Adrenal gland (tissue), 12 donors: ENCODE results near the gene SCN8A. TPM values are rescaled to one million over a fixed set of nuclear protein-coding genes. Genes with fewer than 3 reads are reported as not detected.

Experiments
- DNase-seq, 7 donors: peaks; one replicate each; pipeline ENCODE4 v3.0.0-alpha.2; 2019 to 2020
- H3K27ac ChIP-seq, 5 donors: fragments of 200-600 bp; sonication (generic) in 4 of 5; 1 replicate in 3 of 5; 2 replicates in 2 of 5; pipeline versions ENCODE4 v1.5.1 to v1.8.0; 2016 to 2020; ENCODE audit warnings: mild to moderate bottlenecking in 1 of 5
- H3K27me3 ChIP-seq: fragments of 200-600 bp; 2 replicates; pipeline ENCODE4 v1.8.0; 2021
- H3K36me3 ChIP-seq, 2 donors: fragments of 200-600 bp; replicated peaks in 1 of 2; 1 replicate in 1 of 2; 2 replicates in 1 of 2; pipeline versions ENCODE4 v1.5.1 to v1.8.0; 2018 to 2022
- H3K4me1 ChIP-seq, 2 donors: fragments of 200-600 bp; replicated peaks in 1 of 2; 1 replicate in 1 of 2; 2 replicates in 1 of 2; pipeline versions ENCODE4 v1.5.1 to v1.8.0; 2018 to 2021
- H3K4me3 ChIP-seq, 4 donors: fragments of 200-600 bp; sonication (generic) in 3 of 4; one replicate each; pipeline ENCODE4 v1.5.1; 2016 to 2018
- H3K9me3 ChIP-seq, 3 donors: fragments of 200-600 bp; sonication (generic) in 1 of 3; replicated peaks in 1 of 3; 1 replicate in 2 of 3; 2 replicates in 1 of 3; pipeline versions ENCODE4 v1.5.1 to v1.8.0; 2016 to 2021
- POLR2A ChIP-seq, 2 donors: fragments of 450-650 bp; IDR thresholded peaks; one replicate each; pipeline ENCODE4 v1.6.1; 2017; ENCODE audit warnings: antibody characterized with exemption in 2 of 2, mild to moderate bottlenecking in 2 of 2, moderate library complexity in 1 of 2
- WGBS, 4 donors: extraction: QIAGEN DNeasy Blood & Tissue Kit in 2 of 4; methylation state at CpG; one replicate each; pipeline versions ENCODE4 v1.1.5 to v1.1.7; 2013 to 2017; 5-methylcytosine and 5-hydroxymethylcytosine counted together
- intact Hi-C, 2 donors: fragments of 100-400 bp; cut with DNase I; formaldehyde crosslinking; loops; one replicate each; pipeline versions ENCODE4 v1.14.1 to v1.15.0; 2022 to 2023
- polyA plus RNA-seq, 3 donors: library from polyadenylated mRNA; stranded (reverse); fragments of 200-250 nt in 2 of 3; fragments of 350-450 nt in 1 of 3; fragmentation: Illumina TruSeq in 1 of 3; extraction: RNeasy Lipid Tissue Mini Kit (QIAGEN cat#74804) in 1 of 3; gene quantifications; one replicate each; pipeline ENCODE4 v1.2.3, GENCODE V29; 2013 to 2014
- total RNA-seq, 9 donors: library from RNA; depleted of rRNA in 4 of 9; stranded (reverse); fragments of >200 nt in 4 of 9; fragments of 120-200 nt in 1 of 9; fragmentation: NEBNext Ultra II Directional in 1 of 9; extraction: Animal tissue kit (Norgen Biotek cat#: 25700) in 1 of 9; gene quantifications; one replicate each; pipeline versions ENCODE4 v1.1.0 to v1.2.4, GENCODE V29; 2013 to 2023
- TF ChIP-seq, protein P1 (sequence below), 6 experiments: fragments of 450-650 bp in 4 of 6; fragments of 200-600 bp in 2 of 6; sonication (generic) in 1 of 6; IDR thresholded peaks; 1 replicate in 5 of 6; 2 replicates in 1 of 6; pipeline versions ENCODE4 v1.5.1 to v1.8.0; 2016 to 2021; ENCODE audit warnings: antibody characterized with exemption in 6 of 6, mild to moderate bottlenecking in 2 of 6, moderate library complexity in 1 of 6
- donor health status: healthy with polysubstance abuse.
- donor health status: Bipolar disorder and iron deficiency.
- donor health status: DM: yes; HTN: yes; CAD: no.
- donor health status: DM: no; HTN: no; CAD: no.
- donor health status: DM: no; HTN: no; CAD: no.
- donor health status: DM: yes; HTN: yes; CAD: no.

Gene SCN8A
- total and polyA plus RNA-seq, 12 donors = 0.69 to 7.0 (median 2.0) TPM

DNA sequence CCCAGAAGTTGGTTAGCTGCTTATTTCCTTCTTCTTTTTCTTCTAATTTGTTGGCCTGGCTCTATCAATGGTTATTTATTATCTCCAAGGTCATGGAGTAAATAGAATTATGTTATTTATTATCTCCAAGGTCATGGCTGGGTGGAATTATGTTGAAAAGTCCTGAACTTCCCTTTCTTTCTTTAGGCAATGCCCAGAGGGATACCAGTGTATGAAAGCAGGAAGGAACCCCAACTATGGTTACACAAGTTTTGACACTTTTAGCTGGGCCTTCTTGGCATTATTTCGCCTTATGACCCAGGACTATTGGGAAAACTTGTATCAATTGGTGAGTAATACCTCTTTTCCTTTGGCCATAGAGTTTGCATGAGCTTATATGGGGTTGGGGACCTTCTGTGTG, 111.6 kb downstream of the SCN8A start:
- Histone ChIP-seq H3K4me3 (no peak overlapping the region), H3K36me3 (no peaks in the 10 kb centered on the region), H3K27ac (no peak overlapping the region), H3K4me1 (peaks cover 0 to 3% of the 10 kb centered on the region in 2 donors), H3K9me3 (no peaks in the 10 kb centered on the region), H3K27me3 (no peaks in the 10 kb centered on the region)
- intact Hi-C loops = no loop called here
- DNase-seq = no peak
- WGBS, 4 donors = 77 to 100% (median 90%) methylated on average over 1 of the region's 1 CpG
- no peak for TF ChIP-seq POLR2A (IDR thresholded peaks at IDR 0.05)
- TF ChIP-seq, protein P1, sequence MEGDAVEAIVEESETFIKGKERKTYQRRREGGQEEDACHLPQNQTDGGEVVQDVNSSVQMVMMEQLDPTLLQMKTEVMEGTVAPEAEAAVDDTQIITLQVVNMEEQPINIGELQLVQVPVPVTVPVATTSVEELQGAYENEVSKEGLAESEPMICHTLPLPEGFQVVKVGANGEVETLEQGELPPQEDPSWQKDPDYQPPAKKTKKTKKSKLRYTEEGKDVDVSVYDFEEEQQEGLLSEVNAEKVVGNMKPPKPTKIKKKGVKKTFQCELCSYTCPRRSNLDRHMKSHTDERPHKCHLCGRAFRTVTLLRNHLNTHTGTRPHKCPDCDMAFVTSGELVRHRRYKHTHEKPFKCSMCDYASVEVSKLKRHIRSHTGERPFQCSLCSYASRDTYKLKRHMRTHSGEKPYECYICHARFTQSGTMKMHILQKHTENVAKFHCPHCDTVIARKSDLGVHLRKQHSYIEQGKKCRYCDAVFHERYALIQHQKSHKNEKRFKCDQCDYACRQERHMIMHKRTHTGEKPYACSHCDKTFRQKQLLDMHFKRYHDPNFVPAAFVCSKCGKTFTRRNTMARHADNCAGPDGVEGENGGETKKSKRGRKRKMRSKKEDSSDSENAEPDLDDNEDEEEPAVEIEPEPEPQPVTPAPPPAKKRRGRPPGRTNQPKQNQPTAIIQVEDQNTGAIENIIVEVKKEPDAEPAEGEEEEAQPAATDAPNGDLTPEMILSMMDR (IDR thresholded peaks at IDR 0.05) = no peak

DNA sequence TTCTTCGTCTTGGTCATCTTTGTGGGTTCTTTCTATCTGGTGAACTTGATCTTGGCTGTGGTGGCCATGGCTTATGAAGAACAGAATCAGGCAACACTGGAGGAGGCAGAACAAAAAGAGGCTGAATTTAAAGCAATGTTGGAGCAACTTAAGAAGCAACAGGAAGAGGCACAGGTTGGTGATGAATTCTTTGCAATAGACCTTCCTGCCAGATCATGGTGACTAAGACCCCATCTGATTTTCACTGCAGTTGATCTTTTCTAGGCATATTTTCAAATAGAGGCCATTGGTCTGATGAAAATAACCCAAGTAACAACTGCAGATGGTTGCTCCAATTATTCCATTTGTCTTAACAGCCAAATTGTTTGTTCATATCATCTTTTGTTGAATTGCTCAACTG, 114.4 kb downstream of the SCN8A start:
- WGBS, 4 donors = 88 to 95% (median 93%) methylated on average over 1 of the region's 1 CpG
- Histone ChIP-seq H3K36me3 (no peaks in the 10 kb centered on the region), H3K27me3 (no peaks in the 10 kb centered on the region), H3K4me3 (no peak overlapping the region), H3K9me3 (no peaks in the 10 kb centered on the region), H3K4me1 (peaks cover 0 to 3% of the 10 kb centered on the region in 2 donors), H3K27ac (no peak overlapping the region)
- no peak for TF ChIP-seq POLR2A (IDR thresholded peaks at IDR 0.05)
- TF ChIP-seq, protein P1 (IDR thresholded peaks at IDR 0.05) = no peak
- intact Hi-C loops = no loop called here
- DNase-seq = no peak

DNA sequence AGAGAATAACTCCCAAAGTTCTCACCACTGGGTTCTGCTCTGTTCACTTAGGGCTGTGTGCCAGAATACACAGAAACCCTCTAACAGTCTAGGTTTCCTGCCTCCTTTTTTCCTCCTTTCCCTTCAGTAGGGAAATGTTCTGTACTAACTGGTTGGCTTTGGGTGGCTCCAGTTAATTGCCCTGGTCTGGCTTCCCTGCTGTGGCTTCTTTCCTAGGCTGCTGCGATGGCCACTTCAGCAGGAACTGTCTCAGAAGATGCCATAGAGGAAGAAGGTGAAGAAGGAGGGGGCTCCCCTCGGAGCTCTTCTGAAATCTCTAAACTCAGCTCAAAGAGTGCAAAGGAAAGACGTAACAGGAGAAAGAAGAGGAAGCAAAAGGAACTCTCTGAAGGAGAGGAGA, 115.2 kb downstream of the SCN8A start:
- no peaks in the 10 kb centered on the region for H3K9me3 ChIP-seq
- intact Hi-C loops = no loop called here
- WGBS, 4 donors = 73 to 90% (median 82%) methylated on average over 3 of the region's 3 CpGs
- H3K27me3 ChIP-seq = no peaks in the 10 kb centered on the region
- H3K4me3 ChIP-seq = no peak overlapping the region
- DNase-seq = no peak
- no peak overlapping the region for H3K27ac ChIP-seq
- TF ChIP-seq POLR2A (IDR thresholded peaks at IDR 0.05) = no peak
- TF ChIP-seq, protein P1 (IDR thresholded peaks at IDR 0.05) = no peak
- H3K36me3 ChIP-seq = no peaks in the 10 kb centered on the region
- H3K4me1 ChIP-seq = peaks cover 0 to 3% of the 10 kb centered on the region in 2 donors

DNA sequence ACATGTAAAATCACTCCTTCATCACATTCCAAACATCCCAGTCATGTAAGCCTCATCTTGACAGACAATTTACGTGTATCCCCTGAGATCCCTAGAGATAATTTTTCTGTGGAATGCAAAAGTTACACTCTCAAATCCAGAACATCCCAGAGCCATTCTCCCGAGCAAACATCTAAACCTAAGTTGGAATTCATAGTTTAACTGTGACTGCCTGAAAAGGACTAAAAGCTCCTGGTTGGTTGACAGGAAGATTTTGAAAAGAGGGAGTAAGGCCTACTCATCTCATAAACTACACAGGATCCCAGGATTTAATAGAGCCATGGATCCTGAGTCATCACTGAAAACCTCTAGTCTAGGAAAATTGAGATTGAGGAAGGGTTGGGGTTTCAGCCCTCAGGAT, 123.6 kb downstream of the SCN8A start:
- H3K36me3 ChIP-seq = no peaks in the 10 kb centered on the region
- DNase-seq = no peak
- TF ChIP-seq POLR2A (IDR thresholded peaks at IDR 0.05) = no peak
- TF ChIP-seq, protein P1 (IDR thresholded peaks at IDR 0.05) = no peak
- no peaks in the 10 kb centered on the region for H3K27me3 ChIP-seq
- H3K4me1 ChIP-seq = no peaks in the 10 kb centered on the region
- WGBS, 4 donors = 60 to 97% (median 91%) methylated on average over 2 of the region's 2 CpGs
- H3K4me3 ChIP-seq = no peak overlapping the region
- H3K27ac ChIP-seq = no peak overlapping the region
- H3K9me3 ChIP-seq = no peaks in the 10 kb centered on the region
- intact Hi-C loops = no loop called here
